ENCODE results near the gene RGR.

GRCh38 chr10:84269773-84270172, 24.9 kb downstream of the RGR start:
- TF ChIP-seq FOXA1 (IDR thresholded peaks at IDR 0.05) (no peak), FOXM1 (IDR thresholded peaks at IDR 0.05; ENCODE audit: borderline replicate concordance) (no peak), ELF4 (IDR thresholded peaks at IDR 0.05) (no peak), CTBP1 (IDR thresholded peaks at IDR 0.05; ENCODE audit: borderline replicate concordance) (no peak), SP1 (IDR thresholded peaks at IDR 0.05) (no peak)

Measured in HEK293T (cell line).